Middle frontal gyrus (tissue), 1 donor: Measurements from ENCODE around the gene YBEY.
"Not testable (repeated sequence)": the region's sequence is repeated elsewhere in the genome, so short reads cannot be mapped to it uniquely, and the experiment has no call there.

Experiments used
- DNase-seq: peaks from one replicate; pipeline ENCODE4 v3.0.0-alpha.2; 2015; ENCODE audit warnings: low spot score; ENCODE audit errors: extremely low spot score

YBEY gene

DNA sequence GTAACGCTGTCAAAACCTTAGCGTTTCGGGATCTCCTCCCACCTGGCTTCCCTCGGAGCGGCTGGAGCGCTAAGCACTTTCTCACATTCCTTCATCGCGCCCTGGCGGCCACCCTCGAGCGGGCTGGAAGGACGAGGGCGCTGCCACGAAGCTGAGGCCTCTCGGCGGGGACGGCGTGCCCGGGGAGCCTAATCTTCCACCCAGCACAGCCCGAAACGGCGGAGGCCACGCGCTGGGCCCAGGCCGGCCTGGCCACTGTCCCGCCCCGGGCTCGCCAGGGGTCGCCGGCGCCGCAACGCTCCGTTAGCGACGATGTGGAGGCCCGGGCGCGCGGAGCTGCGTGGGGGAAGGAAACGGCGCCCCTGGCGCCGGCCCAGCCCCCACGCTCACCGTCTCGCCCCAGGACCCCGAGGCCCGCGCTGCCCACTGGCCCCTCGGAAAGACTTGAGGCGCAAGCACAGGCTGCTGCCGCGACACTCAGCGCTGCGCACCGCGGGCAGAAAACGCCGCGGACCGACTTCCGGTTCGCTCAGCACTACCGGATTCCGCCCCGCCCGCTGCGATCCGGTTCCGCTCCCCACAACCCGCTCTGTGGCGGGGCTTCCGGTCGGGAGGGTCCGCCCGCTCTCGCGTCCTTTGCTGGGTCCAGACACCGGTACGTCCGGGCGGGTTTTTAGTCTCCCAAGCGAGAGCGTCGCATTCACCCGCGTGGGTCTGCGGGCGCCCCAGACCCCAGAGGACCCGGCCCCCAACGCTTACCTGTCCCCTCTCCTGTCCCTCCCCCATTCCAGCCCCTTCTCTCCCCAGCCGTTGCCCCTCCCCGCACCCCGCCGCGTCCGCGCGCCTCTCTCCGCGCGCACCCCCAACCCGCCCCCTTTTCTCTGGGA is at the start of gene YBEY:
Gene YBEY, plus strand, starts transcription at position 582 of the 887 bp plus-strand sequence. CDS start 572 bp downstream, outside the sequence.
- DNase-seq: peak; percentile 83

DNA sequence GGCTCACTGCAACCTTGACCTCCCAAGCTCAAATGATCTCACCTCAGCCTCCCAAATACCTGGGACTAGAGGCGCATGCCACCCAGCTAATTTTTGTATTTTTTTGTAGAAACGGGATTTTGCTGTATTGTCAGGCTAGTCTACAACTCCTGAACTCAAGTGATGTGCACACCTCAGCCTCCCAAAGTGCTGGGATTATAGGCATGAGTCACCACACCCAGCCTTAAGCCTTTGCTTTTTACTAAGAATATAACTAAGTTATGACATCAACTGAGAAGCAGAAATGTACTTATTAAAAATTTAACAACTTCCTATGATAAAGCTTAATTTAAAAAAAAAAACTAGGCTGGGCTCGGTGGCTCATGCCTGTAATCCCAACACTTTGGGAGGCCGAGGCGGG is 48.7 kb upstream of the YBEY start:
- DNase-seq: no peak

DNA sequence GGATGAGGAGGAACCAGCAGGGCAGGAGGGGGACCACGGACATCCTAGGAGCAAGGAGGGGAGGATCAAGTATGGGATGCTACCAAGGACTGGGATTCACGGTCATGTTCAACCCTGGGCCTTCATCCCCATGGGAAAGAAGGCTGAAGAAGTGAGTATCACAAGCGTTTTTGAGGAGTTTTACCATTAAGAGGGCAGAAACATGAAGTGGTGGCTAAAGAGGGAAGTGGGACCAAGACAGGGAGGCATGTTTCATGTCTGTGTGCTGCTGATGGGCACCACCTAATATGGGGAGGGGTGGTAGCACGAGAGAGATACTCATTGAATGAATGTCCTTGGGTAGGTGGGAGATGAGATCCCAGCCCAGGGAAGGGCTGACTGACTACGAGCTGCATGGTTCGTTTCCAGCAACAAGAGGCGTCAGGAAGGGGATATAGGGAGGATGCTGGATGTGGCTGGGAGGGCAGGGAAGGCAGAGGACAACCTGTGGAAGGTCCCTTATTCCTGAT is 46.3 kb upstream of the YBEY start:
- DNase-seq: no peak

GRCh38 chr21:46241577-46241976 is 44.6 kb upstream of the YBEY start:
- DNase-seq: not testable (repeated sequence)

DNA sequence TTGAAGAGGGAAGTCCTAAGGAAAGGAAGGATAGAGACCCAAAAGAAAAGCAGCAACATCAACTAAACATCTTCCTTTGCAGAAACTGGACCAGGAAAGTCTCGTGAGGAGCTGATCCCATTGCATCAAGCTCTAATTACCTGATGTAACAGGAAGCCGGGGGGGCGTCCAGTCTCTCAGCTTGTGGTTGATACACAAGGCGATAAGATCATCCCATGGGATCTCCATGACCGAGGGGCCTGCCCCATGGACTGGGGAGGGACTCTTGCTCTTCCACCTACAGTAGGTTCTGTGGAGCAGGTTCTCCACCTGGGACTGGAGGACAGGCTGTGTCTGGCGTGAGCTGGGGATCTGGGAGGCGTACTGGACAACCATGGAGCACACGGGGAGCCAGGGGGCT is 42.8 kb upstream of the YBEY start:
- DNase-seq: no peak

- no peak for DNase-seq
Measured at GRCh38 chr21:46243960-46244361, 42.2 kb upstream of the YBEY start.

DNA sequence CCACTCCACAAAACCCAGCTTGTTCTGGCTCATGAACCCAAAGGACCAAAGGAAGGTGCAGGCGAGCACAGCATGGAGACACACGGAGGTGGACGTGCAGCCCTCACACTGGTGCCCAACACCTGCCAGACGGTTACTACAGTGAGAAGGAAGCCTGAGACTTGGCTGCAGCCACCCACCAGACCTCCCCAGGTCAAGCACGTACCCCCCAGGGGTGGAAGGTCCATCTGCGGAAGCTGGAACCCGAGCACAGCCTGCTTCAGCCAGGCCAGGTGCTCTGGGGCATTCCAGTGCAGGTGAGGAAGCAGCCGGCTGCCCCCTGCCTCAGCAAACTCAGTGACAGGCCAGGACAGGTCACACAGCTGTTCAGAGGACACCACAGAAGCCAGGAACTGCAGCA is 41.5 kb upstream of the YBEY start:
- no peak for DNase-seq

GRCh38 chr21:46245213-46245915 is 40.8 kb upstream of the YBEY start:
- no peak for DNase-seq

- DNase-seq: no peak
Measured at GRCh38 chr21:46246345-46246744, 39.8 kb upstream of the YBEY start.

- no peak for DNase-seq
Measured at GRCh38 chr21:46247699-46248421, 38.3 kb upstream of the YBEY start.

DNA sequence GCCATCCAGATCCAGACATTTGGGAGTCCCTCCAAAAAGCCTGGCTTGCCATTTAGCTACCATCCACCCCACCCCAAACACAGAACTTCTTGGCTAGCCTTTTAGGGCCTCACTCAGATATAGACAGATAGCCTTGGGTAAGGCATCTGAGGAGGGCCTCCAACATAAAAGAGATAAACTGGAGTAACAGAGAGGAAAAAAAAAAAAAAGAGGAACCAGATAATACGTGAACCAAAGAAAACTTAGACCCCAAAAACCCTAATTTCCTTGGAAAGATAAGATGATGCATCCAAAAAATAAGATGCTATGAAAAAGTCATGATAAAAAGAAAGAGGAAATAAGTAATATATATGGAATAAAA is 37.7 kb upstream of the YBEY start:
- no peak for DNase-seq

DNA sequence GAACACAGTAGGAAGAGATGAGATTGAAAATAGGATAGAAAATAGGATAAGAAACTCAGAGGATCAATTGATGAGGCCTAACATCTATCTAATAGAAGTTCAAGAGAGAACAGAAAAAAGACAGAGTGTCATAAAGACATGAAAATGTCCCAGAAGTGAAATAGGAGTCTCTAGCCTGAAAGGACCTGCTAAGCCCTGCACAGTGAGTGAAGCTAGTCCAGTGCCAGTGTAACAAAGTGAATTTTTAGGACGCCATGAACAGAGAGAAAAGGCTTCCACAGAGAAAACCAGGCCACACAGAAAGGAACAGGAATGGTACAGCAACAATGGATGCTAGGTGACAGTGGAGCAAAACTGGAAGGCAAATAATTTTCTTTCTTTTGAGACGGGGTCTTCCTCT is 37.3 kb upstream of the YBEY start:
- DNase-seq: no peak

- no peak for DNase-seq
Measured at GRCh38 chr21:46250146-46250725, 35.9 kb upstream of the YBEY start.

GRCh38 chr21:46252840-46253239 is 33.3 kb upstream of the YBEY start:
- no peak for DNase-seq

- no peak for DNase-seq
Measured at GRCh38 chr21:46253610-46254124, 32.5 kb upstream of the YBEY start.

GRCh38 chr21:46254208-46254975 is 31.8 kb upstream of the YBEY start:
- DNase-seq: no peak

- no peak for DNase-seq
Measured at GRCh38 chr21:46255166-46255565, 31.0 kb upstream of the YBEY start.

- DNase-seq: no peak
Measured at GRCh38 chr21:46255758-46256337, 30.3 kb upstream of the YBEY start.

- no peak for DNase-seq
Measured at GRCh38 chr21:46256501-46256994, 29.6 kb upstream of the YBEY start.
